Measurements from ENCODE around the gene DMAC1. TPM values are rescaled to one million over a fixed set of nuclear protein-coding genes. Genes with fewer than 3 reads are reported as not detected.

Gene DMAC1, protein sequence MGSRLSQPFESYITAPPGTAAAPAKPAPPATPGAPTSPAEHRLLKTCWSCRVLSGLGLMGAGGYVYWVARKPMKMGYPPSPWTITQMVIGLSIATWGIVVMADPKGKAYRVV
- total RNA-seq (2014; rRNA removed; shearing (Covaris generic)) = 7.0 and 7.5 TPM in 2 replicates

DNA sequence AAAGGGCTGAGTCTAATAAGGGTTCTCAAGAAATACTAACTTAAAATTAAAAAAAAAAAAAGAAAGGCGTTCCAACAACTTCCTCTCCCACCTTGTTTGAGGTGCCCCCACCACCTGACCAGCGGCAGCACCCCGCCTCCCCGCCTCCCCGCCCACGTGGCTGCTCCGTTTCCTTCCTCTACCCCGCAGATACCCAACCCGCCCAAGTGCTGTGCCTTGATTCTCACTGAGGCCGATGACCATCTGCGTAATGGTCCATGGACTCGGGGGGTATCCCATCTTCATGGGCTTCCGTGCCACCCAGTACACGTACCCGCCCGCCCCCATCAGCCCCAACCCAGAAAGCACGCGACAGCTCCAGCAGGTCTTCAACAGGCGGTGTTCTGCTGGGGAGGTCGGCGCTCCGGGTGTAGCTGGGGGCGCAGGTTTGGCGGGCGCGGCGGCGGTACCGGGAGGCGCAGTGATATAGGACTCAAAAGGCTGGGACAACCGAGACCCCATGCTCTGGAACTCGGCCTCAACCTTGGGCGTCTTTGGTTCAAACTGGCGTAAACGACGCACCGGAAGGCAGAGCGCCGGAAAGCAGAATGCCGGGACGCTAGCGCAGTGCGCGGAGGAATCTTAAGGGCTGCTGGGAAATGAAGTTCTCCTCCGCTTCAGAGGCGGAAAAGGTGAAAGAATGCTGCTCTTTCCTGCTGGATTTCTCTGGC is at the start of gene DMAC1:
Gene DMAC1, minus strand, starts transcription at position 545 of the 710 bp plus-strand sequence. Its CDS starts 44 bp downstream, at position 501.
- peak; percentile 72 for DNase-seq (ENCODE audit: low spot score)

DNA sequence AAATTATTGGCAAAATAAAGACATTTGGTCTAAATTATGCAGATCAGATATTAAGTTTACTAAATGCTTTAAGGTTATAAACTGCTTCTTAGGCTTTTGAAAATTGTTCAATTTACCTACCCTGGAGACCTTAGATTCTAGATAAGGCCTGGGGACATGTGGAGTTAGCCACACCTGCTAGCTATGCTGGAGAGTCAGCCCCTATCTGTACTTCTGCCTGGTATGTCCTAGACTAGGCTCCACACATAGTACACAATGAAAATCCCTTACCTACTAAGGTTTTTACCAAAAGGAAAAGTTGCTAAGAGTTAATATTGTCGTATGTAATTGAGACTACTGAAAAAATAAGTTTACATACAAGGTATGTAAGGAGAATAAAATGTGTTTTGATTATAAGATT is 49.8 kb upstream of the DMAC1 start:
- DNase-seq (ENCODE audit: low spot score) = no peak

DNA sequence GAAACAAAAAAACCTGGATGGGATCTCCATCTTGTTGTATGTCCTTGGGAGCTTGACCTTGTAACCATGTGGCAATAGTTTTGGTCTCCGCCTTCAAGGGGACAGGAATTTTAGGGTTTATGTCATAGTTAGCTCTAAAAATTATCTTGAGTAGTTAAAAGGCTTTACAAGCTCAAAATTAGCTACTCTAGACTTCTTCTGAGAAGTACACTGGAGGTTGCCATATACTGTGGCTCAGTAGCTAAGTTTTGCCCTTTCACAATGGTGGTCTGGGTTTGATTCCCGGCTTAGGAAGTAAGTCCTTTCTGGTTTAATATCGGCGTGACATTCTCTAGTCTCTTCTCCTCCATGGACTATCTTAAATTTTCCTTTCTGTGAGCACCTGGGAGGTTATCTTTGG is 48.9 kb upstream of the DMAC1 start:
- DNase-seq (ENCODE audit: low spot score) = no peak

DNA sequence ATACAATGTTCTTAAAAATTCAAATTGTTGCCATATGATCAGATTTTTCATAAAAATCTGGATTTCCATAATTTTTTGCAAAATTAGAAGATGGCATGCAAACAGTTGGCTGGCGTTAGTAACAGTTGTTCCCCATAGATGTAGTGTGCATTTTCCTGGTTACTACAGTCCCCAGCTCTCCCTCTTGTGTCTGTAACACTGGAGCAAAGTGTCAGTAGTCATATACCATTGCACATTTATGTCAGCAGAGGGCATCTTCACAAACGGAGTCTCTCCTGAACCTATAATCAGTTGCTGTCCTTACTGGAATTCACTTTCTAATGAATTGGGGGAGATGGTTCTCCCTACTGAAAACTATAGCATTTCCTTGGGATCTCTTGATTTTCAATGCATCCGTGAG is 44.7 kb upstream of the DMAC1 start:
- peak; percentile 2 for DNase-seq (ENCODE audit: low spot score)

DNA sequence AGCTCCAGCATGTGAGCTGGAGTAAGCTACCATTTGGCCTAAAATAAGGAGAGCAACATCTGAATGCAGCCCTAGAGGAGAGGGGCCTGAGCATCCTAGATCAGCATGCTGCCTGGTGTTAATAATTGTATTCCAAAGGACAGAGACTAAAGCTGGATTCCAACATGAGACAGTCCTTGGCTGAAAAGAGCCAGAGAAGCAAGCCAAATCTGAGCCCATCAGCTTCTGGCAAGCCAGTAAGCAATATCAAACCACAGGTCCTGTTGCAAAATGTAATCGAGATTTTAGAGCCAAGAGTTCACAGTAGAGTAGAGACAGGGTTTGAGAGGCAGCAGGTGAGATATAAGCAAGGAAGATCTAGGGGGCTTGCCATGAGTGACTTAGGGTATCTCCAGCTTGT is 42.3 kb upstream of the DMAC1 start:
- no peak for DNase-seq (ENCODE audit: low spot score)

DNA sequence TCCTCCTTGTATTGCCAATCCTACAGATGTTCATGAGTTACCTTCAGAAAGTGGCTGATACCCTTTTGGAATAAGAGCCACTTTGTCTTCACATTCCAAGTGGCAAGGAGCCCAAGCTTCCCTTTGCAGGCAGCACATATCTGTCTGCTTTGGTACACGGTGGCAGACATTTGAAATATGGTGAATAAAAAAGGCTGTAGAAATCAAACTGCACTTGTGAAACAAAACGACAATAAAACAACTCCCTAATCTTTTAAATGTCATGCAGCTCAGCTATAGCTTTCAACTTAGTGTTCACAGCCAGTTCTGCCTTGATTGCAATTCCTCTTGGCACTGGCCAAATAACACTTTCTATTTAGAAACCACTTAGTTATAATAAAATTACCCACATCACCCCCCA is 35.0 kb upstream of the DMAC1 start:
- no peak for DNase-seq (ENCODE audit: low spot score)

DNA sequence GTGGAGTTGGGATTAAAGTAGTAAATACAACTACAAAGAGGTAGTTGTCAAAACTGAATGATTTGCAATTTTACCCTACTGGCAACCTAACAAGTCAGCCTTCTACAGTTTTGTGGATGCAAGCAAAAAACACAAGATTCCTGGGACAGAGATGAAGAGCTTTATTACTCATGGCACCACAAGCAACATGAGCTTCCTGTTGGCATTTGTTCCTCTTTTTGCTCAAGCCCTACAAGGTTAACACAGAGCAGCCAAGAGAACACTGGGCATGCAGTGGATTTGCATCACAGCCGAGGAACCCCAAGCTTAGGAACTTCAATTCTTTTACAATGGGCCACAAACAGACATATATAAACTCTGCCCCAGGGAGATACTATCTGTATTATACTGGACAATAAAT is 28.8 kb upstream of the DMAC1 start:
- DNase-seq (ENCODE audit: low spot score) = no peak

DNA sequence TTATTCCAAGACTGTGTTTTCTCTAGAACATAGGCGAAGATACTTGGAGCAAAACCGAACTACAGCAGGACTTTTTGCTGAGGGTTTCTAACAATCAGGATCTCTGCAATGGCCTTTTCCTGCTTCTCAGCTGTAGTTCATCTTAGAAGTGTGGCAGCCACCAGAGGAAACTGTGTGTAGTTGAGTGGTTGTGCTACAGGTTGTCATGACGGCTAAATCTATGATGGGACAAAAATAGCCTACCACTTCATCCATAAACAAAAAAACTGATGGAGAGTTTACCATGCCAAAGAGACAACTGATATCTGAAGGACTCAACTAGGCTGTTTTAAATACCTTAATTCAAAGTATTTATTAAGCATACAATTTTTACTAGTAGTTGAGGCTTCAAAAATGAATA is 28.2 kb upstream of the DMAC1 start:
- DNase-seq (ENCODE audit: low spot score) = no peak

DNA sequence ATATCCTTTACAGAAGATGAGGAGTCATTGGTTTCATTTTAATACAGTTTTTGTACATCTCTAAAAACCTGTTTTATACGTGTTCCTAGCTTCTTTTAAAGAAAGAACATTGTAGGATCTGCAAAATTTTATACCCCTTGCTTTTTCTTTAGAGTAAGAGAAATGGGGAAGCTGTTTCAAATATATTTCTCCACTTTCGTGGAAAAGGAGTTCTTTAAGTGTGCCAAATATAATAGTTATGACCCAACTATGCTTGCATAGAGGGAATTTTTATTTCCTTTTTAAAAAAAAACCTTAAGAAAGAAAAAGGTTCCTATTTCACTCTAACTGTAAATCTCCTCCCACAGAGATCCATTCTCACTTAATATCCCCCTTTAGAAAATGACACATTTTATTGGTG is 27.5 kb upstream of the DMAC1 start:
- no peak for DNase-seq (ENCODE audit: low spot score)

DNA sequence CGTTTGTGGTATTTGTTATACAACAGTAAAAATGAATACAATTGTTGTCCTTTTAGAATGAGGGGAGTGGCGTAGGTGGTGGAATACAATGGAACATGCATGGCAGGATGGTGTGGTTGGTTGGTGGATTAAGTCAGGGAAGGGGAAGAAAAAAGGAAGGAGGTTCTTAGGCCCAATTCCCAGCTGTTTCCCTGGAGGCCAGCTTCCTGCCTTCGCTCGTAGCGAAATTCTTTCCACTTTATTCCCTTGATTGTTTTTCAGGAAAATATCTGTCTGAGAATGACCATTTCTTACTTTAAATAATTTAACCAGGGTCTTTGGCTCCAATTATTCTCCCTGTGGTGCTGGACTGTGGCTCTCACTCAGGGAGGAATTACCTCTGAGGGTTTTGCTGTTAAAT is 24.1 kb upstream of the DMAC1 start:
- DNase-seq (ENCODE audit: low spot score) = no peak

DNA sequence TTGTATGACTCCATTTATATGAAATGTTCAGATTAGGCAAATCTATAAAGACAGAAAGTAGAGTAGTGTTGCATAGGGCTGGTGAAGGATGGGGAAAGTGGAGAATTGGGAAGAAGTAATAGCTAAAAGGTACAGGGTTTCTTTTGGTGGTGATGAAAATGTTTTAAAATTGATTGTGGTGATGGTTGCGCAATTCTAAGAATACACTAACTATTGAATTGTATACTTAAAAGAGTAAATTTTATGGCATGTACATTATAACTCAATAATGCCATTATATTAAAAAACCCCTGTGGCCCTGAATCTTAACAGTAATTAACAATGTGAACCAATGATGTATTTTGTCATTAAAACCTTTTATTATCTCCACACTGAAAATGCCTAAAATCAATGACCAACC is 20.4 kb upstream of the DMAC1 start:
- DNase-seq (ENCODE audit: low spot score) = no peak

DNA sequence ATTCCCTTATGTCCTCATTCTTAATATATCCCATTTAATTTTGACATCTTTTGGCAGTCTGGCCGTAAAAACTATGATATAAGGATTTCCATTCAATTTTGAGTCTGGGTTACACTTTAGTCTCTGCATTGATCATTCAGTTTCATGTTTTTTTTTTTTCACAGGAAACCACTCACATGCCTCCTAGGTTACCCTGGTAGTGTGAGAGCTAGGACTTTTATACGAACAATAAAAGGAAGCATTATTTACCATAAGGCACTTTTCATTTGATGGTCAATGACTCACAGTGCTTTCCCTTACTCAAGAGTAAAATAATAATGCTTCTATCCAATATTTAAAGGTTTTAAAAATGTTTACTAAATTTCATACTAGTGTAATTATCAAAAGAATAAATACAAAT is 16.4 kb upstream of the DMAC1 start:
- DNase-seq (ENCODE audit: low spot score) = no peak

DNA sequence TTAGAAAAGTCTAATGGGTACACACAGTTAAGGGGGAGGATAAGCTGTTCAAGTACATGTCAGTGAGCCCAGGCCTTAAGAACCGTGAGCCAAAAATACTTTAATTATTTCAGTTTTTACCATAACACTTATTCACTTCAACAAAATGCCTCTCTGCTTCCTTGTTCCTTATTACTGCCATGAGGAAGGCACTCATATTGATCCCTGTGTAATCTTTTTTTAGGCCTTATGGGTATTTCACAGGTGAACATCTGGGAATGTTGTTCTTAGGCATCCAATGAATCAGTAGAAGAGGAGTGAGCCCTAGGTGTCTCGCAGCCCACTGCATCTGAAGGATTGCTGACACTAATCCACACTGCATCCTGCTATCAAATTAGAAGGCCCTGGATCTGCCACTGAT is 13.5 kb upstream of the DMAC1 start:
- no peak for DNase-seq (ENCODE audit: low spot score)

DNA sequence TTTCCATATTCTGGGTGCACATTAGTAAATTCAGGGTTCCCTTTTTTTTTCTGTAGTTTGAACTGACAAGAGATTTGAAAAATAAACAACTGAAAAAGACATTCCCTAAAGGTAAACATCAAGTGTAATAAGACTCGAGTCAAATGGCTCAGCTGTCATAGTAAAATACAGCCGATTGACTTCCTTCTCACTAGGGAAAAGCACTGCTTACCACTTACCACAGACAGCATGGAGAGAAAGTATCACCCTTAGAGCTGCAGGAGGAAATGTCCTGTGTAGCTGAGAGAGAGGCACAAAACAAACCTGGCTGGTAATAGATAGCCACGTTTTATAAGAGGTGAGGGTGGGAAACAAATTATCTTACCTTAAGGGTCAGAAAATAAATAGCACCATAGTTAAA is 12.1 kb upstream of the DMAC1 start:
- no peak for DNase-seq (ENCODE audit: low spot score)

DNA sequence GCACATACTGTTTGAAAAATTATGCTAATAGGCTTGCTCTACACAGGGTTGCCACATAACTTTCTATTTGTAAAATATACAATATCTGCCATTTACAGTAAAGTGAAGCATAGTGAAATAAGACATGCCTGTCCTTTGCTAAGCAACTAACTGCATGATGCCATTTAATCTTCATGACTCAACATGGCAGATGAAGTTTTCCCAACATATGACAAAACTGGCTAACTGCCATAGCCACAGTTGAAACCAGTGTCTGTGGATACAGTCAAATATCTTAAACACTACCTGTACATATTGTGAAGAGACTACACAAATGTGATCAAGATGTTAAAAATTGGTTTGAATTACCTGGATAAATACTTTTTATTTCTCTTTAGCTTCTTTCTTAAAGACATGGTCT is 3.1 kb upstream of the DMAC1 start:
- no peak for DNase-seq (ENCODE audit: low spot score)

DNA sequence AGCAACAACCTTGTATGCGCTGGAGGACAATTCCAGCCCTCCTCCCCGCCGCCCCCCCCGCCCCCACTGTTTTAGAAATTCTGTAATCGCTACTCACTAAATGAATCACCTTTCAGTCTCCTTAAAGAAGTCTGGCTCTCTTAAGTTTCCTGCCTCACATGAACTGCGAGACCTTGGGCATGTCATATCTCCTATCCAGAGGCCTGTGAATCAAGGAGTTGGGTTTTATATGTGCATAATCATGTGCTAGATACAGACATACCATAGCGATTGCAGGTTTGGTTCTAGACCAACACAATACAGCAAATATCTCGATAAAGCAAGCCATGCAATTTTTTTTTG is 337 bp upstream of the DMAC1 start:
- no peak for DNase-seq (ENCODE audit: low spot score)

DNA sequence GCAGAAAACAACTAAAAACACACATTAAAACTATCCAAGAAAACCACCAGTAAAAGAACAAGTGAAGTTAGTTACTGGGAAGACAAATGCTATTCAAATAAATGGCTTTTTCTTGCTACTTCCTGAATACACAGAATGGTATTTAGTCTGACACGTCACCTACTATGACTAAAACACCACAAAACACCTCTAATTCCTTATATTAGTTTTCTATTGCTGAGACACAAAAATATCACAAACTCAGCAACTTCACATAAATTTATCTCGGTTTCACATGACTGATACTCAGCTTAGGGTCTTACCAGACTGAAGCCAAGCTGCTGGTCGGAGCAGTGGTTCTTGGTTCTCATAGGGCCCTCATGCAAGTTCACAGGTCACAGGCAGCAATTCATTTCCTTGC is 5.4 kb downstream of the DMAC1 start:
- no peak for DNase-seq (ENCODE audit: low spot score)

DNA sequence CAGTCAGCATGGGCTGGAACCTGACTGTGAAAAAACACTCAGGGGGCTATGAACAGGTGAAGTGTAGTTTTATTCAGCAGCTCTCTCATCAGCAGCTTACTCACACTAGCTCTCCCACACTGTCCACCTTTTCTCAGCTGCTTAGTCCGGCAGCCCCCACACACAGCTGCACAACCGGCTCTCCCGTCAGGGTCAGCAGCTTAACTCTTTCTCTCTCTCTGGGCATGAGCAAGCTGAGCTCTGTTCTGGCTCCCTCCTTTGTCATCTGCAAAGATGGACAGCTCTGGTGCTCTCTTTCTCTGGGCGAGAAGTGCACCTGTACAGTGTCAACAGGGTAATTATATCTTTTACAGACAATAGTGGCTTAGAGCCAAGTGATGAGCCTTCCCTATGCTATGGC is 8.2 kb downstream of the DMAC1 start:
- no peak for DNase-seq (ENCODE audit: low spot score)

DNA sequence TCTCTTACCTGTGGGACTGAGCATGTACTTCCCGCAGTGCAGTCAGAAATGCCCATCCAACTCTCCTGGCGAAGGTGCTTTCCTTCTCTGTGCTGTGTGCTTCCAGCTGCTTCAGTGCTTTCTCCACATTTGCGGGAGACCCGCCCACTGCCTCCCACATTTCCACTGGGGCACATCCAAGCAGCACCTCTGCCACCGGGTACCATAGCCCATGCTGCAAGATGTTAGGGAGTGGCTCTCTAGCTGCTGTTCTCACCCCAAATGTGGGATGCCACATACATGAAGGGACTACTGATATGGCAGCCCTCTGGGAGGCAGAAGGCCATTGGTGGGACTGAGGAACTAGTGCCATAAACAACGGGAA is 8.8 kb downstream of the DMAC1 start:
- no peak for DNase-seq (ENCODE audit: low spot score)

DNA sequence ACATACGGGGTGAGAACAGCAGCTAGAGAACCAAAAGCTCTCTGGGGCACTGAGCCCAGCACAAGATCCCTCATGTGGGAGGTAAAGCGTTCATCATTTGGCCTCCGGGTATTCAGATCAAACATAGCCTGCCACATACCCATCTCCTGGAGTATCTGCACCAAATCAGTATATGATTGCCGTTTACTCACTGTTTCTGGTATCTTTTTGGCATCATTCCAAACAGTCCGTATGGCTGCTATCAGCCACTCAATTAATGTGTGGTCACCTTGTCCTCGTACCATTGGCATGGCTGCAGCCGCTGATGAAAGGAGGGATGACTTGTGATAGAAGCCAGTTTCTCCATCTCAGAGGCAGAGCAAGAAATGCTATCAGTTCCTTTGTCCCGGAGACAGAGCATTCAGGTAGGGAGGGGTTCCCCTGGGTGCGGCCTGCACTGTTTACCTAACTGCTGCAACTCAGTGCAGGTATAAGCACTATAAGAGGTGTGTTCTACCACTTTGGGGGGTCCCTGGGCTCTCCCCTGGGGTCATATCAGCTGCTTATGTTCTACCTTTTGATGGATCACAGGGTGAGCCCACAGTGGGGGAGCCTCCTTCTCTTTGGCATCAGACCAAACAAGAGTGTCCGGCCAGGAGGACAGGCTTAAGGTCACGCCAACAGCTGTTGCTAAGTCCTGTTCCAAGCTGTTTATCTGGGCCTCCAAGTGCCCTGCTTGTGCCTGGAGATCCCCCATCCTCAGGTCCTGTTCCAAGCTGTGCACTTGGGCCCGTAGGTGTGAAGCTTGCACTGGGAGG is 9.4 kb downstream of the DMAC1 start:
- no peak for DNase-seq (ENCODE audit: low spot score)

DNA sequence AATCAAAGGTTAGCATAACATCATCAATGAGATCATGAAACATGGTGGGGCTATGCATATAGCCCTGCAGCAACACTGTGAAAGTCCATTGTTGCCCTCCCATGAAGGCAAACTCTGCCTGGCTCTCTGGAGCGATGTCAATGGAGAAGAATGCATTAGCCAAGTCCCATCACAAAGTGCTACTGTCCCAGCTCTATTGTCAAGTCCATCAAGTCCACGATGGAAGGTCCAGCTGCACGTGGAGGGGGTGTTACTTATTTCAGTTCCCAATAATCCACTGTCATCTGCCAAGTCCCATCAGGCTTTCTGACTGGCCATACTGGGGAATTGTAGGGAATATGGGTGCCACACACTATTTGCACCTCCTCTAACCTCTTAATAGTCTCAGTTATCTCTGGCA is 10.8 kb downstream of the DMAC1 start:
- DNase-seq (ENCODE audit: low spot score) = no peak

DNA sequence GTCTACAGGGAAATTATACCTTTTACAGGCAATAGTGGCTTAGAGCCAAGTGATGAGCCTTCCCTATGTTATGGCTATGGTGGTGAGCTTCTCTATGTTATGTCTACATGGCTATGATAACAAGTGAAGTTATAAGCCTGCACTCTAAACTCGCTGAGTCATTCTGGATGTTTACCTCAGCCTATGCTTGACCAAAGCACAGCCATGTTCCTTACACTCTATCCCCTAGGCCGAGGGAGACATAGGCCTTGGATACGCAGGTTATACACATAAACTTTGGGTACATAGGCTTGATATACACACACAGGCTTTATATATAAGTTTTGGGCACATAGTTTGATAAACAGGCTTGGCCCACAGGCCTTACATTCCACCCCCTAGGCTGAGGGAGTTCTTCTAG is 13.8 kb downstream of the DMAC1 start:
- DNase-seq (ENCODE audit: low spot score) = no peak

DNA sequence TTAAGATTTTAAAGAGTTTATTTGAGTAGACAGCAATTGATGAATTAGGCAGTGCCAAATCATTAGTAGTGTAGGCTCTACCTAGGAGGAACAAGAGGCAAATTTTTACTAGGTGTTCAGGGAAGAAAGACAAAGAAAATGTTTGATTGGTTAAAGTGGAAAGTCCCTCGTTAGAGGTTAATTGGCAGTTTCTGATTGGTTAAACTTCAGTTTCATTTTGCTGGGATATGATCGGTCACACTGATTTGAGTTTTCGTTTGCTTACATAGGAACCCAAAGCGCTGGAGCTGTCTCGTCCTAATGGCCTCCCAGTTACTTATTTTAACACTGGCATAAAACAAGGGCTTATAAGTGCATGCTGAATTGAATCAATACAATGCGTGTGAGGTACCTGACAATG is 15.1 kb downstream of the DMAC1 start:
- no peak for DNase-seq (ENCODE audit: low spot score)

Data from H4 (cell line).